Prostate gland (tissue), 2 donors: Measurements from ENCODE around the gene GTPBP2.

ENCODE experiments used
- POLR2A ChIP-seq: fragments of 450-650 bp; IDR thresholded peaks from one replicate; pipeline ENCODE4 v1.6.1; 2016; ENCODE audit warnings: antibody characterized with exemption, mild to moderate bottlenecking
- POLR2AphosphoS5 ChIP-seq: sonication (generic); formaldehyde crosslinking; IDR thresholded peaks from one replicate; pipeline ENCODE4 v1.6.1; 2017; ENCODE audit warnings: antibody characterized with exemption
- TF ChIP-seq, protein P1 (sequence below), 4 experiments: fragments of 200-600 bp in 2 of 4; fragments of 450-650 bp in 2 of 4; sonication (generic) in 2 of 4; IDR thresholded peaks; 1 replicate in 3 of 4; 2 replicates in 1 of 4; pipeline ENCODE4 v1.5.1; 2016 to 2019; ENCODE audit warnings: antibody characterized with exemption in 4 of 4, mild to moderate bottlenecking in 2 of 4, moderate library complexity in 2 of 4

DNA sequence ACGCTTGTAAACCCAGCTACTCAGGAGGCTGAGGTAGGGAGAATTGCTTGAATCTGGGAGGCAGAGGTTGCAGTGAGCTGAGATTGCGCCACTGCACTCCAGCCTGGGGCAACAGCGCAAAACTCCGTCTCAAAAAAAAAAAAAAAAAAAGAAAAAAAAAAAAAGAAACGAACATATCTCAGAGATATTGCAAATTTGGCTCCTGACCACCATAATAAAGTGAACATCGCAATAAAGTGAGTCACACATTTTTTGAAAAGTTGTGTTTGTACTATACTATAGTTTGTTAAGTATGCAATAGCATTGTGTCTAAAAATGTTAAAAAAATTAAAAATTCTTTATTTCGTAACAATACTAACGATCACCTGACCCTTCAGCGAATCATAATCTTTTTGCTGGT is 29.1 kb upstream of the GTPBP2 start:
- TF ChIP-seq, protein P1, sequence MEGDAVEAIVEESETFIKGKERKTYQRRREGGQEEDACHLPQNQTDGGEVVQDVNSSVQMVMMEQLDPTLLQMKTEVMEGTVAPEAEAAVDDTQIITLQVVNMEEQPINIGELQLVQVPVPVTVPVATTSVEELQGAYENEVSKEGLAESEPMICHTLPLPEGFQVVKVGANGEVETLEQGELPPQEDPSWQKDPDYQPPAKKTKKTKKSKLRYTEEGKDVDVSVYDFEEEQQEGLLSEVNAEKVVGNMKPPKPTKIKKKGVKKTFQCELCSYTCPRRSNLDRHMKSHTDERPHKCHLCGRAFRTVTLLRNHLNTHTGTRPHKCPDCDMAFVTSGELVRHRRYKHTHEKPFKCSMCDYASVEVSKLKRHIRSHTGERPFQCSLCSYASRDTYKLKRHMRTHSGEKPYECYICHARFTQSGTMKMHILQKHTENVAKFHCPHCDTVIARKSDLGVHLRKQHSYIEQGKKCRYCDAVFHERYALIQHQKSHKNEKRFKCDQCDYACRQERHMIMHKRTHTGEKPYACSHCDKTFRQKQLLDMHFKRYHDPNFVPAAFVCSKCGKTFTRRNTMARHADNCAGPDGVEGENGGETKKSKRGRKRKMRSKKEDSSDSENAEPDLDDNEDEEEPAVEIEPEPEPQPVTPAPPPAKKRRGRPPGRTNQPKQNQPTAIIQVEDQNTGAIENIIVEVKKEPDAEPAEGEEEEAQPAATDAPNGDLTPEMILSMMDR (IDR thresholded peaks at IDR 0.05), result no peak
- TF ChIP-seq POLR2A (no peak), POLR2AphosphoS5 (no peak)
